DOHH2 (cell line): ENCODE data around the gene LMX1A.

Experiments used
- CTCF ChIP-seq: fragments of 200-600 bp; sonication (generic); IDR thresholded peaks from one replicate; pipeline ENCODE4 v1.5.1; 2014; ENCODE audit warnings: antibody characterized with exemption, mild to moderate bottlenecking, low read depth, low read length; ENCODE audit not compliant: poor library complexity, severe bottlenecking
- EZH2phosphoT487 ChIP-seq: fragments of 200-600 bp; sonication (generic); IDR thresholded peaks from 2 replicates; pipeline ENCODE4 v1.6.1; 2017; ENCODE audit warnings: borderline replicate concordance, mild to moderate bottlenecking, antibody characterized with exemption, low read length, moderate library complexity, mixed read lengths

- no peak for TF ChIP-seq CTCF
- no peak for TF ChIP-seq EZH2phosphoT487
These were observed 114.6 kb downstream of the LMX1A start for GRCh38 chr1:165241952-165242351.
